Neutrophil (primary cell): ENCODE data around the gene GCNT2.
"Not testable (repeated sequence)": the region's sequence is repeated elsewhere in the genome, so short reads cannot be mapped to it uniquely, and the experiment has no call there.

Source experiments
- H3K27ac ChIP-seq: fragments of 200-600 bp; sonication (generic); 2 replicates; pipeline ENCODE4 v1.5.1; 2016; ENCODE audit warnings: mild to moderate bottlenecking, moderate library complexity
- H3K27me3 ChIP-seq: fragments of 200-600 bp; sonication (generic); 2 replicates; pipeline ENCODE4 v1.6.0; 2016; ENCODE audit warnings: mild to moderate bottlenecking
- H3K36me3 ChIP-seq: fragments of 200-600 bp; sonication (generic); 2 replicates; pipeline ENCODE4 v1.5.1; 2017
- H3K4me1 ChIP-seq, 2 experiments: fragments of 200-600 bp in 1 of 2; sonication (generic) in 1 of 2; 1 replicate in 1 of 2; 2 replicates in 1 of 2; pipeline versions ENCODE4 v1.5.1 to v1.6.1; 2013 to 2016; ENCODE audit warnings: low read depth in 1 of 2, low read length in 1 of 2, mild to moderate bottlenecking in 1 of 2, moderate library complexity in 1 of 2; ENCODE audit not compliant: control insufficient read depth in 1 of 2, insufficient read depth in 1 of 2
- H3K4me3 ChIP-seq, 2 experiments: fragments of 200-600 bp in 1 of 2; sonication (generic) in 1 of 2; 1 replicate in 1 of 2; 2 replicates in 1 of 2; pipeline ENCODE4 v1.5.1; 2013 to 2016; ENCODE audit warnings: low read depth in 1 of 2, low read length in 1 of 2, mild to moderate bottlenecking in 1 of 2, moderate library complexity in 1 of 2
- H3K9me3 ChIP-seq: fragments of 200-600 bp; sonication (generic); 2 replicates; pipeline ENCODE4 v1.5.1; 2016
- CTCF ChIP-seq: fragments of 200-600 bp; sonication (generic); IDR thresholded peaks from 2 replicates; pipeline ENCODE4 v1.5.1; 2016; ENCODE audit warnings: antibody characterized with exemption

The GCNT2 gene

DNA sequence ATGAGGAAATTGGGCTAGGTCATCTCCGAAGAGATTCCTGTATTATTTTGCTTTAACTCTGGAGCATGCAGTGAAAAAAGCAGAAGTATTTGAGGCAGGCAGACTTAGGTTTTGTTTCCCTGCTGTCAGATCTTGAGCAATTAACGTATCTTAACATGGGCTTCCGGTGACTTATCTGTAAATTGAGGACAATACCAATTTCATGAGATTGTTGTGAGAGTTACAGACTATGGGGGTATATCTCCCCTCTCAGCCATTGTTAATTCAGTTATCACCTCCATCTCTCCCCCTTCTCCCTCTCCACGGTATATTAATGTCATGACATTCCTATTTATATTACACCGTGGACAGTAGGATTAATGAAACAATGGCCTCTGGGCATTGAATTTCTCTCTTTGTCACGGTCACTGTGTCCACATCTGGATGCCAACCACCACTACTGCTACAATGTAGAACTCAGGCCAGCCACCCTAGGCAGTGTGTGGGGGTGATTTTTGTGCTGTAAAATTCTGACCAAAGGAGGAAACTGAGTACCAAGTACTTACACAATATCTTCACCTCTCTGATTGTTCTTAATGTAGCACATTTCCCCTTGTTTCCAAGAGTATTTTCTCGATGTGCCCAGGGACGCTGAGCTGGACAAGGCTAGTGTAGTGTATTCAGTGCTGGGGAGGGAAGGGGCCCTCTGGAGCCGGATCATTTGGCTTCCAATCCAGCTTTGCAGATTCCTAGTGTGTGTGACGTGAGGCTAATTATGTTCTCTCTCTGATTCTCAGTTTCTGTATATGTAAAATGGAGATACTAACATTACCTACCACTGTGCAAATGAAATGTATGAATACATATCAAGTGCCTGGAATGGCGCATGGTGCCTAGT lies 77.2 kb downstream of the GCNT2 start:
- peak overlapping the region; percentile 46 for H3K27ac ChIP-seq

DNA sequence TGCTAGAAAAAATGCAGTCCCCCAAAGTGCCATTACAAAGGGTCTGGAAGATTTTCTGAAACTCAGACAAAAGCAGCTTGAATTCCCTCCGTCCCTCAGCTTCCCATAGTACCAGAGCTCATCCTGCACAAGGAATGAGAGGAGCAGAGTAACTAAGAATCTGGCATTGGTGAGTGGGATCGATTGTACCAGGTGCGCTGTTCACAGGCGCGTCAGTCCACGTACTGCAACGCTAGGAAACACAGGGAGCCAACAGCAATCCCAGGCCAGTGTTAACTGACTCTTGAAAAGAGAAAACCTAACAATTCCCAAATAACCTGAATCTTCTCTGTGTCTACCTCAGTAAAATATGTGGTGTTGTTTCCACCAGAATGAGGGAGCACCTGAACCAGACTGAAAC lies 77.9 kb downstream of the GCNT2 start:
- H3K9me3 ChIP-seq, result no peaks in the 10 kb centered on the region
- H3K27ac ChIP-seq, result no peak overlapping the region
- peaks cover 15 to 18% of the 10 kb centered on the region in 2 experiments for H3K4me1 ChIP-seq
- TF ChIP-seq CTCF, result no peak
- no peak overlapping the region for H3K4me3 ChIP-seq
- no peaks in the 10 kb centered on the region for H3K27me3 ChIP-seq
- no peaks in the 10 kb centered on the region for H3K36me3 ChIP-seq

More for the DNA sequence above, 77.2 kb downstream of the GCNT2 start:
- peak overlapping the region in 1 of 2 experiments; percentile 16 for H3K4me3 ChIP-seq
- TF ChIP-seq CTCF, result no peak
- H3K36me3 ChIP-seq, result no peaks in the 10 kb centered on the region
- H3K9me3 ChIP-seq, result no peaks in the 10 kb centered on the region
- H3K27me3 ChIP-seq, result no peaks in the 10 kb centered on the region
- H3K4me1 ChIP-seq, result peaks cover 15 to 18% of the 10 kb centered on the region in 2 experiments

DNA sequence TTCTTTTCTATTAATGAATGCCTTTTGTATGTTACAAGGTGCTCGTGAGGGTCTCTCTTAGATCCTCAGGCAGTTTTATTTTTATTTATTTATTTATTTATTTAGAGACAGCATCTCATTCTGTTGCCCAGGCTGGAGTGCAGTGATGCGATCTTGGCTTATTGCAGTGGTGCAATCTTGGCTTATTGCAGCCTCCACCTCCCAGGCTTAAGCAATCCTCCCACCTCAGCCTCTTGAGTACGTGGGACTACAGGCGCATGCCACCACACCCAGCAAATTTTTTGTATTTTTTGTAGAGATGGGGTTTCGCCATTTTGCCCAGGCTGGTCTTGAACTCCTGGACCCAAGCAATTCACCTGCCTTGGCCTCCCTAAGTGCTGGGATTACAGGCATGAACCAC lies 79.5 kb downstream of the GCNT2 start:
- H3K36me3 ChIP-seq, H3K27me3 ChIP-seq, H3K9me3 ChIP-seq, H3K4me3 ChIP-seq, H3K27ac ChIP-seq: not testable (repeated sequence)
- H3K4me1 ChIP-seq, result peaks cover 15 to 18% of the 10 kb centered on the region in 2 experiments

DNA sequence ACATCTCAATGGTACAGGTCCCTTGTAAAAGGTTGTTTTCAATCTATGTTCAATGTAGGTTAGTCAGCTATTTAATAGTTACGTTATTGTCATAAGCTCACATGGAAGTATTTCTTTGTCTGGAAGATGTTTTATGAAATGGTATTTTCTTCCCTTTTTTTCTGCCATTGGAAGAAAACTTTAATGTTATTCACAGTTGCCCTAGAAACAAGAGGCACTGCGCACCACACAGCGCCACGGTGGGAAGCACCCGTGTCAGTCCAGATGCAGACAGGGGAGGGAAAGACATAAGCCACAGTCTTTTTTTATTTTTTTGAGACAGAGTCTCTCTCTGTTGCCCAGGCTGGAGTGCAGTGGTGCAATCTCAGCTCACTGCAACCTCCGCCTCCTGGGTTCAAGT lies 82.1 kb downstream of the GCNT2 start:
- Histone ChIP-seq H3K9me3 (no peaks in the 10 kb centered on the region), H3K27ac (no peak overlapping the region), H3K4me3 (no peak overlapping the region), H3K4me1 (peaks cover 4 to 6% of the 10 kb centered on the region in 2 experiments), H3K36me3 (no peaks in the 10 kb centered on the region), H3K27me3 (no peaks in the 10 kb centered on the region)
- no peak for TF ChIP-seq CTCF

- Histone ChIP-seq H3K27ac (no peak overlapping the region), H3K4me3 (no peak overlapping the region), H3K36me3 (no peaks in the 10 kb centered on the region), H3K9me3 (no peaks in the 10 kb centered on the region), H3K4me1 (no peaks in the 10 kb centered on the region), H3K27me3 (no peaks in the 10 kb centered on the region)
- TF ChIP-seq CTCF, result no peak
Observed at GRCh38 chr6:10609038-10609437, 87.9 kb downstream of the GCNT2 start.

DNA sequence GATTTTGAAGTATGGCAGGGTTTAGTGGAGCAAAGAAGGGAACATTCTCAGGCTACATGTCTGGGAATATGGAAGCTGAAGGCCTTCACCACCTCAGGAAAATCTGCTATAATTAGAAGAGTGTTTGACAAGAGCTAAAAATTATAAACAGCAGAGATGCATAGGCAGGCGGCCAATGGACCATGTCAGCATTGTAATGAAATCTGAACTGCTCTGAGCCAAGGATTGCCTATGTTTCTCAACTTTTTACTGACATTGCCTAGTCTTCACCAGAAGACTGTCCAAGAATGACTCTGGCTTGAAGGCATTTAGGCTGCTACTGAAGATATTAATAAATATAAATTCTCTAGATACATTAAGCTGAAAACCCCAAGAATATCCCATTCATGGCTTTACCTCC lies 89.1 kb downstream of the GCNT2 start:
- Histone ChIP-seq H3K9me3 (no peaks in the 10 kb centered on the region), H3K4me1 (no peaks in the 10 kb centered on the region), H3K36me3 (no peaks in the 10 kb centered on the region), H3K4me3 (no peak overlapping the region), H3K27ac (no peak overlapping the region), H3K27me3 (no peaks in the 10 kb centered on the region)
- no peak for TF ChIP-seq CTCF
